MG63 (cell line): ENCODE measurements around the gene NASP. TPM values are rescaled to one million over a fixed set of nuclear protein-coding genes. Genes with fewer than 3 reads are reported as not detected.
A peak's percentile ranks its signal among the peaks of the same experiment; 100 is the strongest.
"Not testable (repeated sequence)": the region's sequence is repeated elsewhere in the genome, so short reads cannot be mapped to it uniquely, and the experiment has no call there.

Experiments
- DNase-seq: peaks from one replicate; pipeline ENCODE4 v3.0.0-alpha.2; 2020
- H3K27me3 ChIP-seq: fragments of 250-450 bp; sonication (Bioruptor Pico); 2 replicates; pipeline ENCODE4 v1.5.1; 2020; ENCODE audit warnings: mild to moderate bottlenecking, moderate library complexity
- H3K36me3 ChIP-seq: fragments of 250-450 bp; sonication (Bioruptor Pico); 2 replicates; pipeline ENCODE4 v1.5.1; 2020; ENCODE audit warnings: mild to moderate bottlenecking, moderate library complexity
- H3K4me3 ChIP-seq: fragments of 250-450 bp; sonication (Bioruptor Pico); 2 replicates; pipeline ENCODE4 v1.5.1; 2020; ENCODE audit warnings: mild to moderate bottlenecking, moderate library complexity
- H3K9me3 ChIP-seq: fragments of 250-450 bp; sonication (Bioruptor Pico); 2 replicates; pipeline ENCODE4 v1.5.1; 2020; ENCODE audit warnings: mild to moderate bottlenecking, moderate library complexity
- total RNA-seq: library from RNA; depleted of rRNA; stranded (reverse); fragments of >200 nt; shearing (Covaris generic); gene quantifications from 2 replicates; pipeline ENCODE4 v1.2.3, GENCODE V29; 2014; ENCODE audit warnings: low replicate concordance

NASP gene
- total RNA-seq, 1 experiment from 2014 or later = 50.9 TPM

GRCh38 chr1:45566722-45567121 lies 17.1 kb upstream of the NASP start:
- no peaks in the 10 kb centered on the region for H3K27me3 ChIP-seq
- H3K36me3 ChIP-seq = peaks cover 53% of the 10 kb centered on the region
- H3K4me3 ChIP-seq = no peak overlapping the region
- DNase-seq = no peak
- H3K9me3 ChIP-seq = no peaks in the 10 kb centered on the region

DNA sequence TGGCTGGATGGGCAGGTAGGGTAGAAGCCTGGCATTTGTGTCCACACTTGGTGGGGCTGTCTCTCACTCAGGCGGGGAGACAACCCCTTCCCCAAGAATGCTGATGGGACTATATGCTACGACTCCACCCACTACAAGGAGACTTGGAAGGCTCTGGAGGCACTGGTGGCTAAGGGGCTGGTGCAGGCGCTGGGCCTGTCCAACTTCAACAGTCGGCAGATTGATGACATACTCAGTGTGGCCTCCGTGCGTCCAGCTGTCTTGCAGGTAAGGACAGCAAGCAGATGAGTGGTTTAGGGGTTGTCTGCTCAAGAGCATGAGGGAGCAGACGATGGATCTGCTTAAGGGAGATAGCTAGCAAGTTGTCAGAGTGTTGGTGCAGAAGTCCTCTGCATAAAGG lies 15.9 kb upstream of the NASP start:
- no peak for DNase-seq
- H3K4me3 ChIP-seq = no peak overlapping the region
- H3K9me3 ChIP-seq = no peaks in the 10 kb centered on the region
- H3K36me3 ChIP-seq = peaks cover 44% of the 10 kb centered on the region
- H3K27me3 ChIP-seq = no peaks in the 10 kb centered on the region

GRCh38 chr1:45568421-45568820 lies 15.4 kb upstream of the NASP start:
- Histone ChIP-seq H3K36me3 (peaks cover 39% of the 10 kb centered on the region), H3K9me3 (no peaks in the 10 kb centered on the region), H3K4me3 (no peak overlapping the region), H3K27me3 (no peaks in the 10 kb centered on the region)
- DNase-seq = no peak

DNA sequence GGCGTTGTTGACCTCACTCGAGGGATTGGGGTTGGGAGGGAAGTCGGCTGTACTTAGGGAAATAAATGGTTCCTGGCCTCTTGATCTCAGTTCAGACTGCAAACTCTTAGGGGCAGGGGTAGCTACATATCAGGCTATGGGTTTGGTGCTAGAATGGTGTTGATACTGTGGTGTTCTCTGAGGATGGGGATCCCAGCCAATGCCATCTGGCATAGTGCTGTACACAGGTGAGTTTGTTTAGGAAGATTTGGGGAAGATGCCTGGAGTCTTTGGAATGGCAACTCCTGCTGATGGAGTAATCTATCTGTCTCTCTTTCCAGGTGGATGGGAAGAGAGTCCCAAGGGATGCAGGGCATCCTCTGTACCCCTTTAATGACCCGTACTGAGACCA lies 14.3 kb upstream of the NASP start:
- Histone ChIP-seq H3K27me3 (no peaks in the 10 kb centered on the region), H3K9me3 (no peaks in the 10 kb centered on the region), H3K36me3 (peaks cover 39% of the 10 kb centered on the region), H3K4me3 (no peak overlapping the region)
- DNase-seq = no peak

DNA sequence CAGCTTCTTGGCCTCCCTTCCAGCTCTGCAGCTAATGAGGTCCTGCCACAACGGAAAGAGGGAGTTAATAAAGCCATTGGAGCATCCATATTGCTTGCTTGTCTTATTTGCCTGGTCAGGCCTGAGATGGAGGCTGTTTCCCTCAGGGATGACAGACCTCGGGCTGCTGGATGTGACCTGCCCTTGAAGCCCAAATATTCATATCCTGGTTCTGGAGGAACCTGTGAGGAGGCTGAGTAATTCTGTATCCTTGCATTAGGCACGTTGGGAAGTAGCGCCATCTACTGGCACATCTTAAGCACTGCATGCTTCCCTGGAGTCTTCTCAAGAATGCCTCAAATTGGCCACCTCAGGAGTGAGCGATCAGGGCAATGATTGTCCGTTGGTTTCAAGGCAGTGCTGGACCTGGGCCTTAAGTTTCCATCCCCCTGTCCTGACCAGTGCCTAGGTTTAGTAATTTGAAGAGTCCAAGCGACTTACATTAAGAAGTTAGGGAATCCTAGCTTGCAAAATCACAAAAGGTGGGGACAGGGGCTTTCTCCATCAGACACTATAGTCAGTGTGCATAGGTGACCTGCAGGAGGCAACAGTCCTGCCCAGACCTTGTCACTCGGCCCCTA lies 13.8 kb upstream of the NASP start:
- no peaks in the 10 kb centered on the region for H3K9me3 ChIP-seq
- no peak overlapping the region for H3K4me3 ChIP-seq
- DNase-seq = peak; percentile 45
- H3K27me3 ChIP-seq = no peaks in the 10 kb centered on the region
- peaks cover 39% of the 10 kb centered on the region for H3K36me3 ChIP-seq

- no peak overlapping the region for H3K4me3 ChIP-seq
- no peak for DNase-seq
- peaks cover 39% of the 10 kb centered on the region for H3K36me3 ChIP-seq
- H3K9me3 ChIP-seq = no peaks in the 10 kb centered on the region
- no peaks in the 10 kb centered on the region for H3K27me3 ChIP-seq
Observed at GRCh38 chr1:45570631-45571030, 13.2 kb upstream of the NASP start.

GRCh38 chr1:45573231-45573804 lies 10.5 kb upstream of the NASP start:
- Histone ChIP-seq H3K4me3 (no peak overlapping the region), H3K36me3 (peaks cover 26% of the 10 kb centered on the region), H3K27me3 (no peaks in the 10 kb centered on the region), H3K9me3 (no peaks in the 10 kb centered on the region; the same call in 1 of the 2 replicates)
- no peak for DNase-seq

- Histone ChIP-seq H3K36me3 (peaks cover 22% of the 10 kb centered on the region), H3K27me3 (no peaks in the 10 kb centered on the region), H3K4me3 (no peak overlapping the region), H3K9me3 (peaks cover 3% of the 10 kb centered on the region; the same call in 1 of the 2 replicates)
- DNase-seq = no peak
Observed at GRCh38 chr1:45574105-45574626, 9.7 kb upstream of the NASP start.

DNA sequence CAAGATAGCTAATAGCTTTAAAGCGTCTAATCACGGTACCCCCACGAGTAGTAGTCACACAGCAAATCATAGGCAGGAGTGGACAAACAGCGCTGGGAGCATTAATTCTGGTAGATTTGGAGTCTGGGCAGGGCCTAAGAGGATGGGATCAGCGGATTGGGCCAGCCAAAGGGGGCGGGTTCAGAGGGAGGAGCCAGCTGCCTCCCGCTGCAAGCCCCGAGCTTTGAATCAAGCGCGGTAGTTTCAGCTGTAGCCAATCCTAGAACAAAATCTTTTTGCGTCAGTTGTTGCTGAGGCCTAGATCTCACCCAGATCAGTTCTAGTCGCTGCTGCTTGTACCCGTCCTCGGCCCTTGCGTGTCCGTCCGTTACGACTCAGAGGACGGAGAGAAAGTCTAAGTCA lies 576 bp upstream of the NASP start:
- peak; percentile 96 for DNase-seq
- H3K4me3 ChIP-seq = peak overlapping the region; percentile 98
- H3K27me3 ChIP-seq = no peaks in the 10 kb centered on the region
- peaks cover 3% of the 10 kb centered on the region for H3K36me3 ChIP-seq
- H3K9me3 ChIP-seq = peaks cover 3% of the 10 kb centered on the region; the same call in 1 of the 2 replicates

DNA sequence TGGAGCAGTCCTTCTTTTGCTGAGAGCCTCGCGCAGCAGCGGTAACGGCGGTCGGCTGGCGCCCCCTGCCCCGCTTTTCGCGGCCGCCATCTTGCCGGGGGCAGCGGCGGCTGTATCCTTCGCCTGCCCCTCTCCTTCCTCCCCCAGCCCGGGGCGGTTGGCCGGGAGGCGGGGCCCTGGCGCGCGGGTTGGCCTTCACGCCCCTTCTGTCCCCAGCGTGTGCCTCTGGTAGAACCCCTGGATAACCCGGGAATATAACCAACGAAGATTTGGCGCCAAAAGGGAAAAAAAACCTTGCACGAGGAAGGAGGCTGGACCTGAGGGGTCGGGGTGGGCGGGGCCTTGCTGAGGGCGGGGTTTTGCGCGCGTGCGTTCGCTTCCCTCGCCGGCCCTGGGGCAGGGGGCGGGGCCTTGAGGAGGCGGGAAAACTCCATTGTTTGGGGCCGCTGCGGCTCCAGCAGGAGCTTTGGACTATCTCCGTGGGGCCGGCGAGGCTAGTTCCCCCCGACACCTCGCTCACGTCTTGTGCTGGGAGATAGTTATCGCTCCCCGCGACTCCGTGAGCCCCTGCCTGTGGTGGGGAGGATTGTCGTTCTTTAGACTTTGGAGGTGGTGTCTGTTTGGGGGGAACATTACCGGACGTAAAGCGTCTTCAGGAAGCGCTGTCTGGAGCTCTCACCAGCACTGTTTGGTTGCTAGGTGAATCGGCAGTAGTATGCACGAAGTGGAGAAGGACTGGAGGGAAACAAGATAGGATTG lies 689 bp downstream of the NASP start:
- Histone ChIP-seq H3K27me3 (no peaks in the 10 kb centered on the region), H3K36me3 (peaks cover 9% of the 10 kb centered on the region), H3K4me3 (peak overlapping the region; percentile 98), H3K9me3 (no peaks in the 10 kb centered on the region)
- peak; percentile 83 for DNase-seq

GRCh38 chr1:45585110-45585426 lies 1.2 kb downstream of the NASP start:
- no peak for DNase-seq
- Histone ChIP-seq H3K9me3 (no peaks in the 10 kb centered on the region), H3K4me3 (peak overlapping the region; percentile 98), H3K36me3 (peaks cover 9% of the 10 kb centered on the region), H3K27me3 (no peaks in the 10 kb centered on the region)

DNA sequence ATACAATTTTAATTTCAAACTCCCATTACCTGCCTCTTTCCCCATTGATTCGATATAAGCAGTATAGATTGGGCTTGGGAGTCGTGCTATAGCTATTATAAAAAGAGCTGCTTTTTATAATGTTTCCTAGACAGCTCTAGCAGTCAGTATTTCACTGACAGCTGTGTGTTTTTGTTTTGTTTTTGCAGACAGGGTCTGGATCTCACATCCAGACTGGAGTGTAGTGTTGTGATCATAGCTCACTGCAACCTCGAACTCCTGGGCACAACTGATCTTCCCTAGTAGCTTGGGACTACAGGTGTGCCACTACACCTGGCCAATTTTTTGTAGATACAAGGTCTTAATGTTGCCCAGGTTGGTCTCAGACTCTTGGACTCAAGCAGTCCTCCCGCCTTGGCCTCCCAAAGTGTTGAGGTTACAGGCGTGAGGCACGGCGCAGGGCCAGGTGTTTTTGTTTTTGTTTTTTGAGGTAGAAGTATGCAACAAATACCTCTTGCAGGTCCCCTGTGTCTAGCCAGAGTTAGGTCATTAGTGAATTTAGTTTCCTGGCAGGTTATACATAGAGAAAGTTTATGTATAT lies 1.7 kb downstream of the NASP start:
- no peak for DNase-seq
- Histone ChIP-seq H3K9me3 (no peaks in the 10 kb centered on the region), H3K27me3 (no peaks in the 10 kb centered on the region)

GRCh38 chr1:45586769-45587168 lies 2.9 kb downstream of the NASP start:
- Histone ChIP-seq H3K36me3 (peaks cover 19% of the 10 kb centered on the region), H3K27me3 (no peaks in the 10 kb centered on the region), H3K9me3 (no peaks in the 10 kb centered on the region), H3K4me3 (no peak overlapping the region)
- no peak for DNase-seq

More for the DNA sequence above, 1.7 kb downstream of the NASP start:
- H3K4me3 ChIP-seq = peak overlapping the region; percentile 98
- peaks cover 9% of the 10 kb centered on the region for H3K36me3 ChIP-seq

DNA sequence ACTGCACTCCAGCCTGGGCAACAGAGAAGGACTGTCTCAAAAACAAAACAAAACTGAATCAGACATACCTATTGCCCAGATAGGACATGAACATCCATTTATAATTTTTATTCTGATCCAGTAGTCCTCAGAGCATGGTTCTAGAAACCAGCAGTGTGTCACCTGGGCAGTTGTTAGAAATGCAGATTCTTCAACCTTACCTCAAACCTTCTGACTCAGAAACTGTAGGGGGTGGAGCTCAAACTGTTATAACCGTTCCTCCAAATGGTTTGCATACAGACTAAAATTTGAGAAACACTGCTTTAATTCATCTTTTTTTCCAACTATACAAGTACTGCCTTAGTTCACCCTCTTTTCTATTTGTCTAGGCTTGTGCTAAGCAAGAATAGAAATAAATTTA lies 6.0 kb downstream of the NASP start:
- peaks cover 32% of the 10 kb centered on the region for H3K36me3 ChIP-seq
- no peaks in the 10 kb centered on the region for H3K27me3 ChIP-seq
- DNase-seq = no peak

GRCh38 chr1:45594412-45594811 lies 10.6 kb downstream of the NASP start:
- no peaks in the 10 kb centered on the region for H3K9me3 ChIP-seq
- H3K4me3 ChIP-seq = no peak overlapping the region
- H3K36me3 ChIP-seq = peaks cover 57% of the 10 kb centered on the region
- no peak for DNase-seq
- no peaks in the 10 kb centered on the region for H3K27me3 ChIP-seq

More for the DNA sequence above, 6.0 kb downstream of the NASP start:
- H3K9me3 ChIP-seq = no peaks in the 10 kb centered on the region
- H3K4me3 ChIP-seq = no peak overlapping the region

- H3K9me3 ChIP-seq, DNase-seq: not testable (repeated sequence)
- peaks cover 47% of the 10 kb centered on the region for H3K36me3 ChIP-seq
Observed at GRCh38 chr1:45596765-45597164, 12.9 kb downstream of the NASP start.

DNA sequence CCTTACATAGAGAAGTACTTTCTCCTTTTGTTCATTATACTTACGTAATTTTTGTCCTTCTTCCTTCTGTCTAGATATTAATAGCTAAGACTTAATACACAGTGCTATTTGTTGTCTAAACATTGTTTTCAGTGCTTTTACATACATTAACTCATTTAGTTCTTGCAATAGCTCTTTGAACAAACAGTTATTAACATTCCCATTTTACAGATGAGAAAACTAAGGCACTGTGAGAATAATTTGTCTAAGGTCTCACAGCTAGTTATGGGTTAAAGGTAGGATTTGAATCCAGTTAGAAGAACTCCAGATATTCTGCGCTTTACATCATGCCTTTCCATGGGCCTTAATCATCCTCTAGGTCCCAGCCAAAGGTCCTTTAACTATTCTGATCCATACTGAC lies 20.4 kb downstream of the NASP start:
- no peaks in the 10 kb centered on the region for H3K27me3 ChIP-seq
- H3K4me3 ChIP-seq = no peak overlapping the region
- DNase-seq = no peak
- no peaks in the 10 kb centered on the region for H3K9me3 ChIP-seq
- peaks cover 46% of the 10 kb centered on the region for H3K36me3 ChIP-seq

More at GRCh38 chr1:45596765-45597164, 12.9 kb downstream of the NASP start:
- H3K27me3 ChIP-seq, H3K4me3 ChIP-seq: not testable (repeated sequence)
